OCI-M1 (cell line): ENCODE results near the gene ARHGEF3.

ENCODE experiments used
- DNase-seq: peaks from one replicate; lab custom pipeline; 2025; lab: John Stamatoyannopoulos, UW

The ARHGEF3 gene

GRCh38 chr3:56796202-56796601 lies 5.5 kb downstream of the ARHGEF3 start:
- peak; percentile 38 for DNase-seq

GRCh38 chr3:56795829-56796185 lies 5.9 kb downstream of the ARHGEF3 start:
- peak; percentile 38 for DNase-seq

- no peak for DNase-seq
These were observed 6.5 kb downstream of the ARHGEF3 start for GRCh38 chr3:56795097-56795828.

- no peak for DNase-seq
These were observed 9.6 kb downstream of the ARHGEF3 start for GRCh38 chr3:56792193-56792592.

GRCh38 chr3:56790016-56790821 lies 11.5 kb downstream of the ARHGEF3 start:
- DNase-seq = peak; percentile 9

- DNase-seq = no peak
These were observed 12.7 kb downstream of the ARHGEF3 start for GRCh38 chr3:56789076-56789475.

GRCh38 chr3:56788521-56788920 lies 13.2 kb downstream of the ARHGEF3 start:
- DNase-seq = no peak

GRCh38 chr3:56787784-56788256 lies 13.9 kb downstream of the ARHGEF3 start:
- DNase-seq = no peak

GRCh38 chr3:56787258-56787775 lies 14.4 kb downstream of the ARHGEF3 start:
- no peak for DNase-seq

GRCh38 chr3:56785499-56785898 lies 16.2 kb downstream of the ARHGEF3 start:
- no peak for DNase-seq

GRCh38 chr3:56784448-56785001 lies 17.2 kb downstream of the ARHGEF3 start:
- DNase-seq = no peak

- peak; percentile 4 for DNase-seq
These were observed 17.9 kb downstream of the ARHGEF3 start for GRCh38 chr3:56783644-56784447.

GRCh38 chr3:56782906-56783305 lies 18.8 kb downstream of the ARHGEF3 start:
- no peak for DNase-seq

- DNase-seq = no peak
These were observed 19.5 kb downstream of the ARHGEF3 start for GRCh38 chr3:56782215-56782614.

GRCh38 chr3:56781762-56782161 lies 20.0 kb downstream of the ARHGEF3 start:
- no peak for DNase-seq

- DNase-seq = no peak
These were observed 20.8 kb downstream of the ARHGEF3 start for GRCh38 chr3:56780936-56781335.

- no peak for DNase-seq
These were observed 22.9 kb downstream of the ARHGEF3 start for GRCh38 chr3:56778893-56779292.

GRCh38 chr3:56776556-56776950 lies 25.2 kb downstream of the ARHGEF3 start:
- DNase-seq = no peak

GRCh38 chr3:56775838-56776555 lies 25.8 kb downstream of the ARHGEF3 start:
- no peak for DNase-seq

GRCh38 chr3:56775445-56775837 lies 26.3 kb downstream of the ARHGEF3 start:
- DNase-seq = no peak

- no peak for DNase-seq
These were observed 27.8 kb downstream of the ARHGEF3 start for GRCh38 chr3:56773986-56774385.
